NAMALWA (cell line): ENCODE results near the gene POLR2H.
"Not testable (repeated sequence)": the region's sequence is repeated elsewhere in the genome, so short reads cannot be mapped to it uniquely, and the experiment has no call there.

ENCODE experiments used
- DNase-seq: peaks from one replicate; pipeline ENCODE4 v3.0.0-alpha.2; 2015; ENCODE audit warnings: low spot score

POLR2H gene

DNA sequence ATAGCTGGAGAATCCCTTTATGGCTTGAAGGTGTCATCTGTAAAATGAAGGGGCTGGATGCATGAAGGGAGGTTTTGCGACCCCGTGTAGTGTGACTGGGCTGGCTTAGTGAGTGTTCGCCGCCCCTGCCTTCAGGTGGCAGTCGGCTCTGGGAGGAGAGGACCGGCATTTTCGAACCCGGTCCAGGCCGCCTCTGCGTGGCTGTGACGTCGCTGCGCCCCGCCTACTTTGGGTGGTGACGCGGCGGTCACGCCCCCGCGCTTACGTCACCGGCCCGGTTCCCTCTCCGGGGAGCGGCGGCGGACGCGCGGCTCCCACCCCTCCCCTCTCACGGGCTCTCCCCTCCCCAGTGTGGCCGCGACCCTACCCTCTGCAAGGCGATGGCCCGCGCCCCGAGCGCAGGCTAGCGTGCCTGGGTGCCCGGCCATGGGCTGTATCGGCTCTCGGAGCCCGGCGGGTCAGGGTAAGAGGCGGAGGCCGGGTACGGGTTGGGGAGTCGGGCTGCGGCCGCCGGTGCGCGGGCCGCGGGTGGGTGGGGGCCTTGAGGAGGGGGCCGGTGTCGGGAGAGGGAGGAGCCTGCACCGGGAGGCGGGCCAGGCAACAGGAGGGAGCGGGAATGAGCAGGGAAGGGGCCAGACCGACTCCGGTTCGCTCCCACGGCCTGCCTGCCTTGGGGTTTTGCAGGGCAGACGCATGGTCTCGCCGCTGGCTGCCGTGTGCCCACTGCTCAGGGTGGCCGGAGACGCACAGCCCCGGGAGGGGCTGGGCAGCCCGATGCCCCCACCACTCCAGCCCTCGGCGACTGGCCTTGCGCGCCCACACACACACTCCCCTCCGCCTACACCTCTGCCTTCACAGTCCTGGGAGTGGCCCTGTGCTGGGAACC is 25.6 kb upstream of the POLR2H start:
- DNase-seq, result peak; percentile 86

DNA sequence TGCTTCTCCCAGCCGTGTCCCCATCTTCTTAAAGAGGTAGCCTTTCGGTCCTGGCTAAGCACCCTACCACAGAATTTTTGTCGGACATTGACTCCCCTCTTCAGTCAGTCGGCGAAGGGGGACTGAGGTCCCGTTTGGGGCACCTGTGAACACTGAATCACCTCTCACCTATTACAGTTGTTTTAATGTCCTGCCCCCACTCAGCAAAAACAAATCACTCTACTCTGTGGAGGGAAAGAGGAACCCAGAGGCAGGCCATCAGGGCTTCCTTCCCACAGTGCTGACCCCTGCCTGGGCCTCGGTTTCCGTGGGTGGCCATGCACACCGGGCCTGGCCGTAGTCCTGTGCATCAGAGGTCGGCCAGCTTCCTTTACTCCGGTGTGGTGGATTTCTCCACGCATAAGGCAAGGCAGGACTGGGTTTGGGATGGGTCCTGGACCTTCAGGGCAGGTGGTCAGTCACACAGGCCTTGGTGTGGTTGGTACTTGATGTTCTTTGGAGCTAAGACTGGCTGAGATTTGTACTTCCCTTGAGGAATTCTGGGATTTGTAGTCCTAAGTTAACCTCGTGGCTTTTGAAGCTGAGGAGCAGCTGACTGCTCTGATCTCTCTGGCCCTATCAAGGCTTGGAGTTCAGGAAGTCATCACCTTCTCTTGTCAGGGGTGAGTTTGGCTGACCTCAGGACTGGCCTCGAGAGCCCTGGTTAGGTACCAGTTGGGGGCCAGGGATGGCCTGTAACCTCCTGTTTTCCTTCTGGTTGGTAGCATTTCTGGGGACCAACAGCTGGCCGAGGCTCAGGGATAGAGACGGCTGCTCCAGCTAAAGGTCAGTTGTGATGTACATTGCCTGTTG is 24.7 kb upstream of the POLR2H start:
- peak; percentile 22 for DNase-seq

DNA sequence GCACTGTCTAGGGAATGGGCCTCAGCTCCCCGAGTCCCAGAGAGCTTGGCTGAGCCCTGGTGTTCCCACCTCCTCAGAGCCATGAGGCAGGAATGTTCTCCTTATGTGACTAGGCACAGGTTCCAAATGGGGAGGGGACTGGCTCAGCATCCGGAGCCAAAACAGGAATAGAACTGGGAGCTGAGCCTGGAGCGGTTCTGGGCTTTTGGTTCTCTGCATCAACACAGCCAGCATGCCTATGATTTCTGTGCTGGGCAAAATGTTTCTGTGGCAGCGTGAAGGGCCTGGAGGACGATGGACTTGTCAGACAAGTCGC is 24.2 kb upstream of the POLR2H start, which contains the start of gene FAM131A:
Gene FAM131A, plus strand, starts transcription at position 202 of the 316 bp plus-strand sequence. Its CDS starts 31 bp downstream, at position 233.
- DNase-seq, result no peak

DNA sequence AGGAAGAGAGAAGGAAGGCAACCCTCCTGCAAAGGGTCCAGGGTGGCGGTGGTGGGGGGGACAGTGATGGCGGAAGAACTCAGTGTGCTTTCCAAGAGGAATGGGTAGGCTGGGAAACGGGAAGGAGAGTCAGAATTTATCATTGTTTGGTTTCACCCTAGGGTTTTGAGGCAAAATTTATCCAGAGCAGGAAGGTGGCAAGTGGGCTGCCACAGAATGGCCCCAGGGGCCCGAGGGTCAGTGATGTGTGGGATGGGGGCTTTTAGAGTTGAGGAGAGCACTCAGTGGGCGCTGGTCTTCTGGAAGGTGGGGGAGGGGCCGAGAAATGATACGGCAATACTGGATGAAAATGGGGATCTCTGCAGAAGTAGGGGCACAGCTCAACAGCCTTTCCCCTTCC is 23.5 kb upstream of the POLR2H start:
- no peak for DNase-seq

DNA sequence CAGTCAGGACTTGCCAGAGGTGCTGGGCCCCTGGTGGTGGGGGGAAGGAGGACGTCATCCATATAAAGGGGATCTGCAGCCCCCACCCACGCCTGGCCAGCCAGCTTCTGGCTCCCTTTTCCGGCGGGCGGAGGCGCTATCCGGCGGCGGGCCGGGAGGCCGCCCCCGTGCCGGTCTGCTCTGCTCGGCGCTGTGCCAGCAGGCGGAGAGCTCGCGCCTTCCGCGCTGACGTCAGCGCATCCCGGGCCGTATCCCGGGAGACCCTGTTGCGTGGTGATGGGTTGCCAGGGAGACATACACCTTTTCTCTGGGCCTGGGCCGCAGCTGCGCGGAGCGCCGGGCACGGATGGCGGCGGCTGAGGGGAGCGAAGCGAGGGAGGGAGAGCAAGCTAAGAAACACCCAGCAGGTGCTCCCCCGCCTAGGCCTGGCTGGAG is 23.0 kb upstream of the POLR2H start:
- DNase-seq, result no peak

DNA sequence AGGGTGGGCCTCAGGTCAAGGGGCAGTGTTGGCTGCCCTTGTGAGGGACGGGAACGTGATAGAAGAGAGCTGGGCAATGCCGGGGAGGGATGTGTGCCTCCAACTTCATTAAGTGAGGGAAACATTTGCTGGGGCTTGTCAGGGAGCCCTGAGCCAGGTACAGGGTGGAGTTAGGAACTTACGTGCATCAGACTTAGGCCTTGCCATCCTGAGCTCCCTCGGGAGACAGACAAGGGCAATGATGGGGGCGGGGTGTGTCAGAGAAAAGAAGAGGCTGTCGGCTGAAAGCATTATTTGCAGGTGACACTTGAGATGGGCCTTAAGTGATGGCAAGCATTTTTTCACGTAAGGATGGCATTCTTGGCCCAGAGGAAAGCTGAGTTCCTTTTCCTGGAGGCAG is 22.5 kb upstream of the POLR2H start:
- DNase-seq, result no peak

DNA sequence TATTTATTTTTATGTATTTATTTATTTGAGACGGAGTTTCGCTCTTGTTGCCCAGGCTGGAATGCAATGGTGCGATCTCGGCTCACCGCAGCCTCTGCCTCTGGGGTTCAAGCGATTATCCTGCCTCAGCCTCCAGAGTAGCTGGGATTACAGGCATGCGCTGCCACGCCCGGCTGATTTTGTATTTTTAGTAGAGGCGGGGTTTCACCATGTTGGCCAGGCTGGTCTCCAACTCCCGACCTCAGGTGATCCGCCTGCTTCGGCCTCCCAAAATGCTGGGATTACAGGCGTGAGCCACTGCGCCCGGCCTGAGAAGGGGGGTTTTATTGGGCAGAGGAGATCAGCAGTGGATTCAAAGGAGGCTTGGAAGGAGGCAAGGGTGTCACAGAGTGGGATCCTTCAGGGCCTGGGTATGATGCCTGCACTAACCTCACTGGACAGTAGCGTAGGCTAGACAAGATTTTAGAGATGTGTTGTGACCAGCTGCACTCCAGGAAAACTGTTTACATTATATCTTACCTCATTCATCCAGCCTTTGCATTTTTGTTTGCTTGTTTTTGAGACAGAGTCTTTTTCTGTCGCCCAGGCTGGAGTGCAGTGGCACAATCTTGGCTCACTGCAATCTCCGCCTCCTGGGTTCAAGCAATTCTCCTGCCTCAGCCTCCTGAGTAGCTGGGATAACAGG is 21.9 kb upstream of the POLR2H start:
- not testable (repeated sequence) for DNase-seq

DNA sequence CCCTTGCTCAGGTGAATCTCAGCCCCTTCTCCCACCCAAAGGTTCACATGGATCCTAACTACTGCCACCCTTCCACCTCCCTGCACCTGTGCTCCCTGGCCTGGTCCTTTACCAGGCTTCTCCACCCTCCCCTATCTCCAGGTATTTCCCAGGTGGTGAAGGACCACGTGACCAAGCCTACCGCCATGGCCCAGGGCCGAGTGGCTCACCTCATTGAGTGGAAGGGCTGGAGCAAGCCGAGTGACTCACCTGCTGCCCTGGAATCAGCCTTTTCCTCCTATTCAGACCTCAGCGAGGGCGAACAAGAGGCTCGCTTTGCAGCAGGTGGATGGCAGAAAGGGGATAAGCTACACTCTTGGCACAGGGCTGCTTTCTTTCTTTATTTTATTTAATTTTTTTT is 19.6 kb upstream of the POLR2H start:
- no peak for DNase-seq

DNA sequence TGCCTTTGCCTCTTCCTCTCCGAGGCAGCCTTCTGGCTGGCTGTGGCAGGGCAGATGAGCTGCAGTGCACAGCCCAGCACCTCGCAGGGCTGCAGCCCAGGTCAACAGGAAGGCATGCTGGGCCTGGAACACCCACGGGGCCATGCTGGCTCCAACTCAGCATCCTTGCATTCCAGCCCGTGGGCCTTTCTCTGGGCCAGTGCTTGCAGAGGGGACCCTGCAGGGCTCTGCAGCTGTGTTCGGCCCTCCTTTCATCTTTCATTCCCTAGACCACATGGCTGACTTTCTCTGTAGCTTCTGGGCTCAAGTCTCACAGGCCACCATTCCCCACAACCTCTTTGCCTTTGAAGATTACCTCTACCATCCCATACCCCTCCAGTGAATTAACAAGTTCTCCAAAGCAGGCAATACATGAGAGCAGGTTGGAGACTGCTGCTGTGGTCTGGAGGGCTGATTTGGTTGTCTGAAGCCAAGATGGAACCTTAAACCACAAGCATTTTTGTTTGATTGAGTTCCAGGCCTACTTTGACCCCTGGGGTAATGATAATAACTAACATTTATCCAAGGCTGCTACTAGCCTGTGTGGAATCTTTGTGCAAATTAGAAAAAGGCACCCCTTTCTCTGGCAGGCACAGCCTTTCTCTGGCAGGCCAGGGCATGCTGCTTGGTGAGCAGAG is 18.2 kb upstream of the POLR2H start:
- DNase-seq, result no peak

DNA sequence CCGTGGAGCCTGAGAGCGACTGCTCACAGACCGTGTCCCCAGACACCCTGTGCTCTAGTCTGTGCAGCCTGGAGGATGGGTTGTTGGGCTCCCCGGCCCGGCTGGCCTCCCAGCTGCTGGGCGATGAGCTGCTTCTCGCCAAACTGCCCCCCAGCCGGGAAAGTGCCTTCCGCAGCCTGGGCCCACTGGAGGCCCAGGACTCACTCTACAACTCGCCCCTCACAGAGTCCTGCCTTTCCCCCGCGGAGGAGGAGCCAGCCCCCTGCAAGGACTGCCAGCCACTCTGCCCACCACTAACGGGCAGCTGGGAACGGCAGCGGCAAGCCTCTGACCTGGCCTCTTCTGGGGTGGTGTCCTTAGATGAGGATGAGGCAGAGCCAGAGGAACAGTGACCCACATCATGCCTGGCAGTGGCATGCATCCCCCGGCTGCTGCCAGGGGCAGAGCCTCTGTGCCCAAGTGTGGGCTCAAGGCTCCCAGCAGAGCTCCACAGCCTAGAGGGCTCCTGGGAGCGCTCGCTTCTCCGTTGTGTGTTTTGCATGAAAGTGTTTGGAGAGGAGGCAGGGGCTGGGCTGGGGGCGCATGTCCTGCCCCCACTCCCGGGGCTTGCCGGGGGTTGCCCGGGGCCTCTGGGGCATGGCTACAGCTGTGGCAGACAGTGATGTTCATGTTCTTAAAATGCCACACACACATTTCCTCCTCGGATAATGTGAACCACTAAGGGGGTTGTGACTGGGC is 16.8 kb upstream of the POLR2H start:
- no peak for DNase-seq

DNA sequence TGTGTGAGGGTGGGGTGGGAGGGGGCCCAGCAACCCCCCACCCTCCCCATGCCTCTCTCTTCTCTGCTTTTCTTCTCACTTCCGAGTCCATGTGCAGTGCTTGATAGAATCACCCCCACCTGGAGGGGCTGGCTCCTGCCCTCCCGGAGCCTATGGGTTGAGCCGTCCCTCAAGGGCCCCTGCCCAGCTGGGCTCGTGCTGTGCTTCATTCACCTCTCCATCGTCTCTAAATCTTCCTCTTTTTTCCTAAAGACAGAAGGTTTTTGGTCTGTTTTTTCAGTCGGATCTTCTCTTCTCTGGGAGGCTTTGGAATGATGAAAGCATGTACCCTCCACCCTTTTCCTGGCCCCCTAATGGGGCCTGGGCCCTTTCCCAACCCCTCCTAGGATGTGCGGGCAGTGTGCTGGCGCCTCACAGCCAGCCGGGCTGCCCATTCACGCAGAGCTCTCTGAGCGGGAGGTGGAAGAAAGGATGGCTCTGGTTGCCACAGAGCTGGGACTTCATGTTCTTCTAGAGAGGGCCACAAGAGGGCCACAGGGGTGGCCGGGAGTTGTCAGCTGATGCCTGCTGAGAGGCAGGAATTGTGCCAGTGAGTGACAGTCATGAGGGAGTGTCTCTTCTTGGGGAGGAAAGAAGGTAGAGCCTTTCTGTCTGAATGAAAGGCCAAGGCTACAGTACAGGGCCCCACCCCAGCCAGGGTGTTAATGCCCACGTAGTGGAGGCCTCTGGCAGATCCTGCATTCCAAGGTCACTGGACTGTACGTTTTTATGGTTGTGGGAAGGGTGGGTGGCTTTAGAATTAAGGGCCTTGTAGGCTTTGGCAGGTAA is 16.0 kb upstream of the POLR2H start:
- peak; percentile 72 for DNase-seq

DNA sequence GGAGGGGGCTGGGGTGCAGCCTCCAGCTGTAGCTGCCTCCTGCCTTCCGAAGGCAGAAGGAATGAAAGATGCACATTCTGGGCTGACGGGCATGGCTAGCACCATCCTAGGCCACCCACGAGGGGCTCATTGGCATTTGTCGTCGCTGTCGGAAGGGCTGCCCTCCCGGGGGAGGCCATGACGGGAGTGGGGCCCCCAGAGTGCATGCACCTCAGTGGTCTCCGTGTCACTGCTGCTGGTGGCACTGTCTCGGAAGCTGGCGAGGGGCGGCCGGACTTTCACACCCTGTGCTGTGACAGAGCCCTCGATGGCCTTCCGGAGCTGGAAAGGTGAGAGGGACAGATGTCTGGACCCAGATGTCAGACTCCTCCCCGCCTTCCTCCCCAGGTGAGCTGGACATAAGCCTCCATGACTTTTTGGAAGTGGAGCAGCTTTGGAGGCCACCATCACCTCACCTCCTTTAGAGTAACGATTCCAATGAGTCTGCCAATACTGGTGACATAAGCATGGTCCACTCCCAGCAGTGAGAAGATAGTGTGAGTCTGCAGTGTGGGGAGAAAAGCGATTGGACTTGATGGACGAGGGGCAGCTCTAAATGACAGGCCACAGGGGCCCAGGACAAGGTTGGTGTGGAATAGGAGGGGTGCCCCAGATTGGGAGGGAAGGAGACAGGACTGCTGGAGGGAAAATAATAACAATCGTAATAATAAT is 14.9 kb upstream of the POLR2H start:
- no peak for DNase-seq

DNA sequence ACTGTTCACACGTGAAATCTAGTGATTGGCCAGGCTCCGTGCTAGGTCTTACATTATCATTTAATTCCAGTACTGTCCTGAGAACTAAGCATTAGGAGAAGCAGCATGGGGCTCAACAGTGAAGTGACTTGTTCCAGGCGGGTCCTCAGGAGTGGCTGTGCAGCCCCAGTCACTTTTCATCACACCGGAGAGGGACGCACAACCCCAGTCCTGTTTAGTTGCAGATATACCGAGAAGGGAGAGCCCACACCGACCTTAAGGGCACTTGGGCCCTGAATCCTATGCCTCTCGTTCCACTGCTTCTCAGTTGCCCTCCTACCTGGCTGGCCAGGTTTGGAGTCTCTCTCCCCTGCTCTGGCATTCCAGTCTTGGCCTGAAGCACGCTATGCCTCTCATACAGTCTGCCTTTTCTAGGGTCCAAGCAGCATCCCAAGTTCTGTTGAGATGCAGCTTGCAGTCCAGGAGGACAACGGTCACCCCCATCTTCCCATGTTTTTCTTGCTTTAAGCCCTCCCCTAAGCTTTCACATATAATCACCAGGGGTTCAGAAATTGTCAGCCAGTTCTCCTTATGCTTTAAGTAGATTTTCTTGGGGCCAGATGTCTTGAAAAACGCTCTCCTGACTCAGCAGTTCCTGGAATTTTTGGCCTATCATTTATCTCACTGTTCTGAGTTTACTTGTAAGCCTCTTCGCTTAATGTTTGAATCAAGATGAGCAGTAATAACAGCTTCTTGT is 14.0 kb upstream of the POLR2H start:
- no peak for DNase-seq

DNA sequence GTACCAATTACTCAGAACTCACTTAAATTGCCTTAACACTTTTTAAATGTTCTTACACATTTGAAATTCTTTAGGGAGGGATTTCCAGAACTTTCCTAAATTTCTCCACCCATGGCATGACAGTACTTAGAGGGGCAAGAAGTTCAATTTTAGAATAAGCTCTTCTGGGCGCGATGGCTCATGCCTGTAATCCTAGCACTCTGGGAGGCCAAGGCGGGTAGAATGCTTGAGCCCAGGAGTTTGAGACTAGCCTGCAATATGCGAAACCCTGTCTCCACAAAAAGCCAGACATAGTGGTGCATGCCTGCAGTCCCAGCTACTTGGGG is 13.5 kb upstream of the POLR2H start:
- DNase-seq, result no peak

DNA sequence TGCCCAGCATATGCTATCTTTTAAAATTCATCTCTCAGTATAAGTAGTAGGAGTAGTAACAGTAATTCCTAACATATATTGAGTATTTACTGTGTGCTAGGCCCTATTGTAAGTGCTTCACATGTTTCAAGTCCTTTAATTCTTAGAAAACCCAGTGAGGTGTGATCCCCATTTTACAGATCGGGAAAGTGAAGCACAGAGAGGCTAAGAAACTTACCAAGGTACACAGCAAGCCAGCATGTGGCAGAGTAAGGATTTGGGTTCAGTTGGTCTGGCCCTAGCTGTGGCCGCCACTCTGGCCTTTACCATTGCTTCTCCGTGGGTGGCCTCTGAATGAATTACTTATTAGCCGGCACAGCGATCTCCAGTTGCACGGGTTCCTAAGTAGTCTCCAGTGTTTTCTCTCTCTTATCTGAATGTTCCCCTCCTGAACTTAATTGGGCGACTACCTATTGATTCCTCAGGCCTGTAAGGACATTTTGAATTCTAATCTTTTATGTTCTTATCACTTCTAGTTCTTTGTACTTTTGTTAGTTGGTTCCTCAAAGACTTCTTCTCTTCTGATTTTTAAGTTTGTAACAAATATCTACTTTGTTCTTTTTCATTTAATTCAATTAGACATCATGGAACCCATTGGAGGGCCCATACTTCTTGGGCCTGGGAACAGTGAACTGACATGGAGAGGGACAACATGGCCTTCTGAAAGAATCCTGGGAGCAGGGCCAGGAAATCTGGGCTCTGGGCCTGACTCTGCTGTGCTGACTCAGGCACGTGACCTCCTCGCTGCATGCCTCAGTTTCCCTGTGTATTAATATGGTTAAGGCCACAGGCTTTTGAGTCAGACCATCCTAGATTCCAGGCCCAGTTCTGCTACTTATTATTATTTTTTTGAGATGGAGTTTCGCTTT is 11.7 kb upstream of the POLR2H start:
- no peak for DNase-seq

DNA sequence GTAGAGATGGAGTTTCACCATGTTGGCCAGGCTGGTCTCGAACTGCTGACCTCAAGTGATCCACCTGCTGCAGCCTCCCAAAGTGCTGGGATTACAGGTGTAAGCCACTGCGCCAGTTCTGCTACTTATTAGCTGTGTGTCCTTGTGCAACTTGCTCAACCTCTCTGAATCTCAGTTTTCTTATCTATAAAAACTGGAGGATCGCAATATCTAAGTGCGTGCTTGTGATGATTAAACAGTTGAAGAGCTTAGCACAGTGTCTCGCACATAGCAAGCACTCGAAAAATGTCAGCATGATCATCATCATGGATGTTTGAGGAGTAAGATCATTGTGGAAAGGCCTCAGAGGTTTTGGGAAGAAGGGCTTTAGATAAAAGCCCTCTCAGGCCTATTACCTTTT is 10.9 kb upstream of the POLR2H start:
- no peak for DNase-seq

DNA sequence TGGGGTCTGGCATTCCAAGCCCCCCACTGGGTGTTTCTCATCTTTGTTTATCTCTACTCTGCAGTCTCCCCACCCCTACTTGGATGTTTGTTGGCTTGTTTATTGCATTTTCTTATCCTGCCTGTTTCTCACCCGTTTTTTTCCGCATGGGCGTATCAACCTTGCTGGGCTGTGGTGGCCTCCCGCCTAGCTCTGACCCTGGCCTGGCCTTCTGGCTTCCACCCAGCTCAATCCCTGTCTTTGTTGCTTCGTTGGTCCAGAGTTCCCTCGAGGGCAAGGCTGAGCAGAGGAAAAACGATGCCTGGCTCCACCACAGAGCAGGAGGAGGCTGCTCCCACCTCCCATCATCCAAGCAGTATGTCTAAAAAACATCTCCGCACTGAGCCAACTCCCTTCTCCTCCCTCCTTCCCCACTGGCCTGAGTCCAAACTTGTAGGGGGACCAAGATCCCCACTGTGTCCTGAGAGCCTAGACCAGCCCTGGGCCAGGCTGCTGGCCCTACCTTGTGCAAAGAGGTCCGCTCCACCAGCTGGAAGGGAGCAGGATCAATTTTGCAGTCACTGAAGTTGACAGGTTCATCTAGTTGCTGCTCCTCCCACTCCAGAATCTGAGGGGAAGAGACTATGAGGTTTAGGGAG is 9.9 kb upstream of the POLR2H start:
- DNase-seq, result no peak
